ENCODE results near the gene SEC14L5. TPM values are rescaled to one million over a fixed set of nuclear protein-coding genes. Genes with fewer than 3 reads are reported as not detected.

The SEC14L5 gene
- total and polyA plus RNA-seq, 8 donors: 0.15 to 30.3 (median 0.38) TPM; not detected in 2

DNA sequence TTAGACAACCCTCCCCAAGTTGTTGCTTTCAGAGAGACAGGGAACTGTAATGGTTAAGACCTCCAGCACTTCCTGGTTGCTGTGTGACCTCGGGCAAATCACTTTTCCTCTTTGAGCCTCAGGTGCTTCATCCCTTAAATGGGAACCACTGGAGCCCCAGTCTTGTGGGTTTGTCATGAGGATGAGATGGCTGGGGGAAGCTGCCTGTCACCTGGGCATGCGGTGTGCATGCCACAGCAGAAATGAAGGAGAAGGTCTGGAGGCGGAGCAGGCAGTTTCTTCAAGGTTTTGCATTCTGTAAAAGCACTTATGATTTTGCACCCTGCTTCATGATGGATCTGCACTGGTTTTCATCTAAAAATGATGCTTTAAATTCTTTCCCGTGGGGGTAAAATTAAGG is 53.5 kb downstream of the SEC14L5 start:
- H3K27ac ChIP-seq: no peak overlapping the region
- peaks cover 0 to 9% (median 0%) of the 10 kb centered on the region in 3 donors for H3K27me3 ChIP-seq
- WGBS, 5 donors: 48 to 75% (median 61%) methylated on average over 4 of the region's 4 CpGs
- no peaks in the 10 kb centered on the region for H3K4me1 ChIP-seq
- no peaks in the 10 kb centered on the region for H3K9me3 ChIP-seq
- no peaks in the 10 kb centered on the region for H3K36me3 ChIP-seq
- DNase-seq: no peak
- intact Hi-C loops (cut with DNase I; ENCODE audit: low total_unique reads): no loop called here
- no peak for TF ChIP-seq POLR2AphosphoS5 (IDR thresholded peaks at IDR 0.05)
- H3K4me3 ChIP-seq: no peak overlapping the region

DNA sequence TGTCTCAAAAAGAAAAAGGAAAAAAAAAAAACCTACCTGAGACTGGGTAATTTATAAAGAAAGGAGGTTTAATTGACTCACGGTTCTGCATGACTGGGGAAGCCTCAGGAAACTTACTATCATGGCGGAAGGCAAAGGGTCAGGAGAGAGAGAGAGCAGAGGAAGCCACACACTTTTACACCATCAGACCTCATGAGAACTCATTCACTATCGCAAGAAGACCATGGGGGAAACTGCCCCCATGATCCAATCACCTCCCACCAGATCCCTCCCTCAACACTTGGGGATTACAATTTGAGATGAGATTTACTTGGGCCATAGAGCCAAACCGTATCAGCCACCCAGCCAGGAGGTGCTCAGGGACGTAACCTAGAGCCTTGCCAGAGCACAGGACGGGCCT is 54.8 kb downstream of the SEC14L5 start:
- no peak for TF ChIP-seq POLR2AphosphoS5 (IDR thresholded peaks at IDR 0.05)
- no peak for TF ChIP-seq POLR2A (IDR thresholded peaks at IDR 0.05)
- TF ChIP-seq, protein P1, sequence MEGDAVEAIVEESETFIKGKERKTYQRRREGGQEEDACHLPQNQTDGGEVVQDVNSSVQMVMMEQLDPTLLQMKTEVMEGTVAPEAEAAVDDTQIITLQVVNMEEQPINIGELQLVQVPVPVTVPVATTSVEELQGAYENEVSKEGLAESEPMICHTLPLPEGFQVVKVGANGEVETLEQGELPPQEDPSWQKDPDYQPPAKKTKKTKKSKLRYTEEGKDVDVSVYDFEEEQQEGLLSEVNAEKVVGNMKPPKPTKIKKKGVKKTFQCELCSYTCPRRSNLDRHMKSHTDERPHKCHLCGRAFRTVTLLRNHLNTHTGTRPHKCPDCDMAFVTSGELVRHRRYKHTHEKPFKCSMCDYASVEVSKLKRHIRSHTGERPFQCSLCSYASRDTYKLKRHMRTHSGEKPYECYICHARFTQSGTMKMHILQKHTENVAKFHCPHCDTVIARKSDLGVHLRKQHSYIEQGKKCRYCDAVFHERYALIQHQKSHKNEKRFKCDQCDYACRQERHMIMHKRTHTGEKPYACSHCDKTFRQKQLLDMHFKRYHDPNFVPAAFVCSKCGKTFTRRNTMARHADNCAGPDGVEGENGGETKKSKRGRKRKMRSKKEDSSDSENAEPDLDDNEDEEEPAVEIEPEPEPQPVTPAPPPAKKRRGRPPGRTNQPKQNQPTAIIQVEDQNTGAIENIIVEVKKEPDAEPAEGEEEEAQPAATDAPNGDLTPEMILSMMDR (IDR thresholded peaks at IDR 0.05): no peak
- no peak for TF ChIP-seq EP300 (IDR thresholded peaks at IDR 0.05)
- intact Hi-C loops (cut with DNase I; ENCODE audit: low total_unique reads): no loop called here
- H3K9me3 ChIP-seq: no peaks in the 10 kb centered on the region
- H3K36me3 ChIP-seq: no peaks in the 10 kb centered on the region
- H3K4me1 ChIP-seq: no peaks in the 10 kb centered on the region
- 63 to 88% (median 80%) methylated on average over 6 of the region's 6 CpGs for WGBS, 5 donors
- no peak for DNase-seq
- H3K4me3 ChIP-seq: no peak overlapping the region
- peaks cover 0 to 9% (median 0%) of the 10 kb centered on the region in 3 donors for H3K27me3 ChIP-seq
- H3K27ac ChIP-seq: no peak overlapping the region

DNA sequence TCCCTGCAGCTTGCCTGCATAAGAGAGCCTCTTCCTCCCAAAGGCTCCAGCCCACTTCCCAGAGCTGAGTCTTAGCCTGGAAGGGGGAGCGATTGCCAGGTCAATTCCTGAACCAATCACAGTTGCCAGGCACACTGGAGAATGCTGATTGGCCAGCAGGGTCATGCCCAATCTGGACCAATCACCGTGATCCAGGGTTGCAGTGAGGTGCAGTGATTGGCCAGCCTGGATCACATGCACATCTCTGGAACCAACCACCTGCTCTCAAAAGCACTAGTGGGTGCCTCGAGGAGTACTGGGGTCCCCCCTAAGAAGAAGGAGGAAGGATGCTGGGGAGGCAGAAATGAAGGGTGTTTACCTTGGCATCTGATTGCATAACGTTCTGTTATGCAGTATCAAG is 57.2 kb downstream of the SEC14L5 start:
- intact Hi-C loops (cut with DNase I; ENCODE audit: low total_unique reads): no loop called here
- TF ChIP-seq EP300 (IDR thresholded peaks at IDR 0.05): no peak
- no peak for TF ChIP-seq POLR2AphosphoS5 (IDR thresholded peaks at IDR 0.05)
- no peak for TF ChIP-seq POLR2A (IDR thresholded peaks at IDR 0.05)
- TF ChIP-seq, protein P1 (IDR thresholded peaks at IDR 0.05): no peak
- no peak overlapping the region for H3K27ac ChIP-seq
- no peaks in the 10 kb centered on the region for H3K36me3 ChIP-seq
- no peaks in the 10 kb centered on the region for H3K9me3 ChIP-seq
- WGBS, 5 donors: 49 to 69% (median 67%) methylated on average over 2 to 4 of the region's 4 CpGs
- no peak for DNase-seq
- peaks cover 0 to 9% (median 0%) of the 10 kb centered on the region in 3 donors for H3K27me3 ChIP-seq
- H3K4me1 ChIP-seq: no peaks in the 10 kb centered on the region
- H3K4me3 ChIP-seq: no peak overlapping the region

DNA sequence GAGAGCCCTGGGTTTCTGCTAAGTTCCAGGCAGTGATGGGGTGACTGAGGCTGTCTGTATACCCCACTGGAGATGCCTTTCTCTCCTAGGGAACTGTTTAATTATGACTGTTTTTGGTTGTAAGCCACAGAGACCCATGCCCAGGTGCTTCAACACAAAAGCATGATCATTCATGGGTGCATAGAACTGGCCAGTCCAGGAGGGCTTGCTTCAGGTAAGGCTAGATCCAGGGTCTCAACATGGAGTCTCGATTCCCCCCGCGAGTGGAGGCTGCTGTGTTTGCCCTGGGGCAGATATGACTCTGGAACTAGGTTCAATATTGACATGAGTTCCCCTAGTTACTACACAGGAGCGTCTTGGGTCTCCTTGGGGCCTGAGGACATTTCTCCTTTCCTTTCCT is 57.8 kb downstream of the SEC14L5 start:
- TF ChIP-seq POLR2AphosphoS5 (IDR thresholded peaks at IDR 0.05) (no peak), EP300 (IDR thresholded peaks at IDR 0.05) (no peak), POLR2A (IDR thresholded peaks at IDR 0.05) (no peak)
- TF ChIP-seq, protein P1 (IDR thresholded peaks at IDR 0.05): no peak
- intact Hi-C loops (cut with DNase I; ENCODE audit: low total_unique reads): no loop called here
- Histone ChIP-seq H3K4me3 (no peak overlapping the region), H3K27ac (no peak overlapping the region), H3K36me3 (no peaks in the 10 kb centered on the region), H3K9me3 (no peaks in the 10 kb centered on the region), H3K4me1 (no peaks in the 10 kb centered on the region), H3K27me3 (peaks cover 0 to 10% (median 0%) of the 10 kb centered on the region in 3 donors)
- WGBS, 5 donors: 81 to 97% (median 89%) methylated on average over 4 of the region's 4 CpGs
- DNase-seq: no peak

DNA sequence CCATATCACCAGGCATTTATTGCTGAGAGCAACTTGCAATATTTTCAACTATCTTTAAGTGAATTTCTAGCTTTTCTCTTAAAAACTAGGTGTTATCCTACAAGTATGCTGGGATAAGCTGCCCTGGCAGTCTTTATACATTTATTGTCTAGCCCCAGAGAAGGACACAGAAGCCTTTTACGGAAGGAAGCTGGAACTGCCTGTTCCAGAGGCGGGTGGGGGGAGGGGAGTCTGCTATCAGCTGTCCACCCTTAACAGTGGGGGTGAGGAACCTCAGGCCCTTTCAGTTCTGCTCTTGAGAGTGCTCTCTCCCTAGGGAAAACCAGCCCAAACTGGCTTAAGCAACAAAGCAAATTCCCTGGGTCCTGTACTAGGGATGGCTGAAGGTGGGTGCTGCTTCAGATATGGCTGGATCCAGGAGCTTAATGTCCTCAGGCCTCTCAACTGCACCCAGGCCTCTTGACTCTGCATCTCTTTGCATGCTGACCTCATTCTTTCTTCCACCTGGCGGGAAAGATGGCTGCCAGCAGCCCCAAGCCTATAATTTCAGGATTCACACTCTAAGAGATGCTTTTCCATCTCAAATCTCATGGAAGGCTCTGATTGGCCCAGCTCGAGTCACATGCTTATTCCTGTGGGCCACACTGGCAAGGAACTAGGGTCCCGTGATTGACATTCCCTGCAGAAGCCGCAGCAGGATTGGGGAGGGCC is 59.0 kb downstream of the SEC14L5 start:
- H3K27ac ChIP-seq: no peak overlapping the region
- H3K4me3 ChIP-seq: no peak overlapping the region
- intact Hi-C loops (cut with DNase I; ENCODE audit: low total_unique reads): no loop called here
- no peak for TF ChIP-seq EP300 (IDR thresholded peaks at IDR 0.05)
- TF ChIP-seq POLR2AphosphoS5 (IDR thresholded peaks at IDR 0.05): no peak
- TF ChIP-seq, protein P1 (IDR thresholded peaks at IDR 0.05): no peak
- TF ChIP-seq POLR2A (IDR thresholded peaks at IDR 0.05): no peak
- DNase-seq: no peak
- 72 to 85% (median 78%) methylated on average over 6 of the region's 6 CpGs for WGBS, 5 donors
- H3K27me3 ChIP-seq: peaks cover 0 to 15% (median 0%) of the 10 kb centered on the region in 3 donors
- H3K9me3 ChIP-seq: no peaks in the 10 kb centered on the region
- H3K36me3 ChIP-seq: no peaks in the 10 kb centered on the region
- H3K4me1 ChIP-seq: no peaks in the 10 kb centered on the region
